ENCODE measurements around the gene RYR2. TPM values are rescaled to one million over a fixed set of nuclear protein-coding genes. Genes with fewer than 3 reads are reported as not detected.

RYR2 gene
- total and polyA plus RNA-seq, 12 donors, result 43.1 to 1,252 (median 872) TPM

GRCh38 chr1:237239248-237239647 is 197.3 kb downstream of the RYR2 start:
- H3K4me3 ChIP-seq, result no peak overlapping the region
- H3K36me3 ChIP-seq, result no peaks in the 10 kb centered on the region
- TF ChIP-seq CTCF (IDR thresholded peaks at IDR 0.05), result no peak
- H3K27ac ChIP-seq, result no peak overlapping the region
- ATAC-seq (no peak), DNase-seq (no peak)
- WGBS, 2 donors, result 54 to 56% methylated on average over 6 of the region's 6 CpGs
- peaks cover 3 to 99% (median 61%) of the 10 kb centered on the region in 9 donors for H3K4me1 ChIP-seq
- intact Hi-C loops (cut with DNase I), result no loop called here
- H3K9me3 ChIP-seq, result no peaks in the 10 kb centered on the region
- H3K27me3 ChIP-seq, result no peaks in the 10 kb centered on the region

GRCh38 chr1:237241038-237241437 is 199.1 kb downstream of the RYR2 start:
- Histone ChIP-seq H3K4me3 (no peak overlapping the region), H3K4me1 (peaks cover 0 to 98% (median 52%) of the 10 kb centered on the region in 9 donors), H3K36me3 (no peaks in the 10 kb centered on the region), H3K27ac (peak overlapping the region in 6 of 10 donors; percentile 17 to 50 (median 24)), H3K9me3 (no peaks in the 10 kb centered on the region), H3K27me3 (no peaks in the 10 kb centered on the region)
- ATAC-seq (no peak), DNase-seq (no peak)
- TF ChIP-seq CTCF (IDR thresholded peaks at IDR 0.05), result no peak
- intact Hi-C loops (cut with DNase I), result no loop called here
- WGBS, 2 donors, result 49 to 50% methylated on average over 3 of the region's 3 CpGs

GRCh38 chr1:237244778-237245177 is 202.8 kb downstream of the RYR2 start:
- intact Hi-C loops (cut with DNase I), result no loop called here
- no peak overlapping the region for H3K4me3 ChIP-seq
- H3K27ac ChIP-seq, result peak overlapping the region in 2 of 10 donors; percentile 3 to 7
- no peak for TF ChIP-seq CTCF (IDR thresholded peaks at IDR 0.05)
- DNase-seq (no peak), ATAC-seq (peak in 5 of 8 donors; percentile 3 to 33 (median 15))
- peaks cover 0 to 78% (median 32%) of the 10 kb centered on the region in 9 donors for H3K4me1 ChIP-seq
- no peaks in the 10 kb centered on the region for H3K27me3 ChIP-seq
- H3K9me3 ChIP-seq, result no peaks in the 10 kb centered on the region
- WGBS, 2 donors, result 48 to 57% methylated on average over 4 of the region's 4 CpGs
- no peaks in the 10 kb centered on the region for H3K36me3 ChIP-seq

GRCh38 chr1:237247442-237247841 is 205.5 kb downstream of the RYR2 start:
- 79 to 82% methylated on average over 1 of the region's 1 CpG for WGBS, 2 donors
- TF ChIP-seq CTCF (IDR thresholded peaks at IDR 0.05), result no peak
- ATAC-seq (no peak), DNase-seq (no peak)
- Histone ChIP-seq H3K9me3 (no peaks in the 10 kb centered on the region), H3K4me1 (peaks cover 0 to 76% (median 30%) of the 10 kb centered on the region in 9 donors), H3K27me3 (no peaks in the 10 kb centered on the region), H3K36me3 (no peaks in the 10 kb centered on the region), H3K4me3 (no peak overlapping the region), H3K27ac (no peak overlapping the region)
- intact Hi-C loops (cut with DNase I), result no loop called here
